Measurements from ENCODE around the gene NHERF1.

NHERF1 gene

GRCh38 chr17:74733365-74734122 is 14.9 kb upstream of the NHERF1 start:
- peak in 1 of 5 donors; percentile 46 for DNase-seq

- DNase-seq = no peak
Measured at GRCh38 chr17:74734256-74734655, 14.2 kb upstream of the NHERF1 start.

GRCh38 chr17:74736513-74737298 is 11.7 kb upstream of the NHERF1 start, which contains the start of gene RAB37:
TSS of gene RAB37 (plus strand) at chr17:74737256. CDS start at chr17:74737273, 17 bp downstream.
- peak in 4 of 5 donors; percentile 40 to 64 (median 42) for DNase-seq

- DNase-seq = peak in 3 of 5 donors; percentile 38 to 64 (median 44)
Measured at GRCh38 chr17:74737299-74738050, 11.0 kb upstream of the NHERF1 start.

- DNase-seq = peak; percentile 39 to 96 (median 52)
Measured at GRCh38 chr17:74738051-74738996, 10.1 kb upstream of the NHERF1 start.

- DNase-seq = no peak
Measured at GRCh38 chr17:74739227-74739831, 9.1 kb upstream of the NHERF1 start.

- DNase-seq = no peak
Measured at GRCh38 chr17:74740173-74740572, 8.3 kb upstream of the NHERF1 start.

GRCh38 chr17:74740641-74741387 is 7.6 kb upstream of the NHERF1 start:
- no peak for DNase-seq

- peak in 1 of 5 donors; percentile 90 for DNase-seq
Measured at GRCh38 chr17:74742153-74742515, 6.3 kb upstream of the NHERF1 start.

GRCh38 chr17:74742978-74743545 is 5.4 kb upstream of the NHERF1 start:
- DNase-seq = no peak

- DNase-seq = no peak
Measured at GRCh38 chr17:74743755-74744154, 4.7 kb upstream of the NHERF1 start.

GRCh38 chr17:74744349-74744713 is 4.1 kb upstream of the NHERF1 start:
- DNase-seq = no peak

- peak; percentile 61 to 80 (median 76) for DNase-seq
Measured at GRCh38 chr17:74744714-74745547, 3.5 kb upstream of the NHERF1 start.

- DNase-seq = no peak
Measured at GRCh38 chr17:74745548-74746177, 2.8 kb upstream of the NHERF1 start.

- no peak for DNase-seq
Measured at GRCh38 chr17:74746376-74746775, 2.1 kb upstream of the NHERF1 start.

- no peak for DNase-seq
Measured at GRCh38 chr17:74746922-74747321, 1.5 kb upstream of the NHERF1 start.

- DNase-seq = no peak
Measured at GRCh38 chr17:74748279-74748528, 224 bp upstream of the NHERF1 start.

GRCh38 chr17:74749279-74750038 is 1.0 kb downstream of the NHERF1 start:
- peak in 2 of 5 donors; percentile 42 to 57 for DNase-seq

- DNase-seq = no peak
Measured at GRCh38 chr17:74750039-74750326, 1.6 kb downstream of the NHERF1 start.

Data from T-helper 1 cell (primary cell).